Mesenchymal stem cell (in vitro differentiated cells and primary cell): ENCODE measurements around the gene TSPAN11.

ENCODE experiments used
- DNase-seq: peaks from one replicate; pipeline ENCODE4 v3.0.0-alpha.2; 2013
- H2AFZ ChIP-seq: one replicate; pipeline ENCODE4 v1.6.1; 2013; ENCODE audit warnings: low read depth, mild to moderate bottlenecking, control low read depth, inconsistent platforms, low read length, moderate library complexity
- H2AK5ac ChIP-seq: 2 replicates; pipeline ENCODE4 v1.6.1; 2013; ENCODE audit warnings: low read length, moderate library complexity, mild to moderate bottlenecking, inconsistent platforms; ENCODE audit not compliant: severe bottlenecking
- H2BK120ac ChIP-seq: one replicate; pipeline ENCODE4 v1.6.1; 2013; ENCODE audit warnings: low read depth, mild to moderate bottlenecking, inconsistent platforms, low read length, moderate library complexity
- H2BK12ac ChIP-seq, 2 experiments: one replicate each; pipeline ENCODE4 v1.6.1; 2013; ENCODE audit warnings: inconsistent platforms in 2 of 2, low read length in 2 of 2, mild to moderate bottlenecking in 2 of 2, moderate library complexity in 2 of 2, control low read depth in 1 of 2
- H2BK15ac ChIP-seq: one replicate; pipeline ENCODE4 v1.6.1; 2013; ENCODE audit warnings: mild to moderate bottlenecking, low read depth, inconsistent platforms; ENCODE audit not compliant: poor library complexity, severe bottlenecking
- H2BK5ac ChIP-seq: 2 replicates; pipeline ENCODE4 v1.6.1; 2013; ENCODE audit warnings: low read depth, mild to moderate bottlenecking, low read length, control low read depth, inconsistent platforms; ENCODE audit not compliant: poor library complexity, severe bottlenecking
- H3K14ac ChIP-seq, 2 experiments: one replicate each; pipeline ENCODE4 v1.6.1; 2013; ENCODE audit warnings: inconsistent platforms in 2 of 2, low read length in 2 of 2, control low read depth in 1 of 2, mild to moderate bottlenecking in 1 of 2, moderate library complexity in 1 of 2
- H3K18ac ChIP-seq, 2 experiments: one replicate each; pipeline ENCODE4 v1.6.1; 2013; ENCODE audit warnings: inconsistent platforms in 2 of 2, low read length in 2 of 2, control low read depth in 1 of 2, low read depth in 1 of 2, mild to moderate bottlenecking in 1 of 2
- H3K23ac ChIP-seq, 2 experiments: one replicate each; pipeline ENCODE4 v1.6.1; 2013; ENCODE audit warnings: inconsistent platforms in 2 of 2, low read length in 2 of 2, mild to moderate bottlenecking in 2 of 2, moderate library complexity in 2 of 2, control low read depth in 1 of 2
- H3K27ac ChIP-seq: 2 replicates; pipeline ENCODE4 v1.5.1; 2013; ENCODE audit warnings: mild to moderate bottlenecking, moderate library complexity, low read length, control low read depth, inconsistent platforms; ENCODE audit not compliant: poor library complexity, severe bottlenecking
- H3K27me3 ChIP-seq, 2 experiments: 2 replicates each; pipeline versions ENCODE4 v1.6.1 to v1.7.0; 2013; ENCODE audit warnings: low read length in 2 of 2, mild to moderate bottlenecking in 2 of 2, moderate library complexity in 2 of 2, control low read depth in 1 of 2, inconsistent platforms in 1 of 2; ENCODE audit not compliant: control insufficient read depth in 1 of 2, insufficient read depth in 1 of 2
- H3K36me3 ChIP-seq, 2 experiments: 2 replicates each; pipeline versions ENCODE4 v1.6.1 to v1.7.0; 2013; ENCODE audit warnings: low read length in 2 of 2, control low read depth in 1 of 2, inconsistent platforms in 1 of 2, low read depth in 1 of 2, mild to moderate bottlenecking in 1 of 2; ENCODE audit not compliant: insufficient read depth in 2 of 2, control insufficient read depth in 1 of 2
- H3K4ac ChIP-seq, 2 experiments: one replicate each; pipeline ENCODE4 v1.6.1; 2013; ENCODE audit warnings: inconsistent platforms in 2 of 2, low read length in 2 of 2, mild to moderate bottlenecking in 2 of 2, moderate library complexity in 2 of 2, control low read depth in 1 of 2, low read depth in 1 of 2
- H3K4me1 ChIP-seq: 2 replicates; pipeline ENCODE4 v1.6.1; 2013; ENCODE audit warnings: low read depth, low read length, control low read depth; ENCODE audit not compliant: control insufficient read depth, insufficient read depth
- H3K4me2 ChIP-seq: 2 replicates; pipeline ENCODE4 v1.6.1; 2013; ENCODE audit warnings: low read length, mild to moderate bottlenecking, inconsistent platforms; ENCODE audit not compliant: poor library complexity, severe bottlenecking
- H3K4me3 ChIP-seq, 2 experiments: 2 replicates each; pipeline versions ENCODE4 v1.5.1 to v1.7.0; 2013; ENCODE audit warnings: low read length in 2 of 2, mild to moderate bottlenecking in 2 of 2, control low read depth in 1 of 2, low read depth in 1 of 2; ENCODE audit not compliant: insufficient read depth in 1 of 2
- H3K79me1 ChIP-seq: replicated peaks from 2 replicates; pipeline ENCODE4 v1.6.1; 2013; ENCODE audit warnings: mild to moderate bottlenecking, control low read depth, low read length, inconsistent platforms; ENCODE audit not compliant: poor library complexity, severe bottlenecking
- H3K9ac ChIP-seq: 2 replicates; pipeline ENCODE4 v1.7.0; 2013; ENCODE audit warnings: mild to moderate bottlenecking, low read length, moderate library complexity
- H3K9me3 ChIP-seq: 2 replicates; pipeline ENCODE4 v1.7.0; 2013; ENCODE audit warnings: mild to moderate bottlenecking, low read length; ENCODE audit not compliant: control insufficient read depth
- H4K8ac ChIP-seq: one replicate; pipeline ENCODE4 v1.6.1; 2013; ENCODE audit warnings: inconsistent platforms, mild to moderate bottlenecking, low read length, moderate library complexity
- H4K91ac ChIP-seq: one replicate; pipeline ENCODE4 v1.6.1; 2013; ENCODE audit warnings: mild to moderate bottlenecking, low read length, inconsistent platforms
- WGBS: methylation state at CpG from one replicate; pipeline ENCODE4 v1.1.7; 2013; ENCODE audit warnings: mixed read lengths; 5-methylcytosine and 5-hydroxymethylcytosine counted together

The TSPAN11 gene

GRCh38 chr12:30936036-30936435 is 9.5 kb downstream of the TSPAN11 start:
- Histone ChIP-seq H3K27ac (no peak overlapping the region), H4K91ac (no peak overlapping the region), H3K79me1 (no peaks in the 10 kb centered on the region), H3K14ac (no peak overlapping the region), H3K4ac (no peak overlapping the region), H3K9me3 (no peaks in the 10 kb centered on the region), H3K4me3 (no peak overlapping the region), H2BK120ac (no peak overlapping the region), H3K9ac (no peak overlapping the region), H2AFZ (no peak overlapping the region), H3K4me2 (no peak overlapping the region), H3K18ac (no peak overlapping the region), H2BK12ac (no peak overlapping the region), H3K23ac (no peak overlapping the region), H3K36me3 (no peaks in the 10 kb centered on the region), H3K27me3 (peaks cover 26 to 34% of the 10 kb centered on the region in 2 experiments), H2BK15ac (no peak overlapping the region), H4K8ac (no peak overlapping the region), H2BK5ac (no peak overlapping the region), H3K4me1 (no peaks in the 10 kb centered on the region), H2AK5ac (no peak overlapping the region)
- WGBS: 50% methylated on average over 1 of the region's 2 CpGs
- no peak for DNase-seq

- Histone ChIP-seq H3K9ac (no peak overlapping the region), H3K27me3 (peaks cover 19 to 40% of the 10 kb centered on the region in 2 experiments), H3K4me1 (no peaks in the 10 kb centered on the region), H4K91ac (no peak overlapping the region), H3K23ac (no peak overlapping the region), H2AK5ac (no peak overlapping the region), H2BK120ac (no peak overlapping the region), H3K4ac (no peak overlapping the region), H2BK15ac (no peak overlapping the region), H4K8ac (no peak overlapping the region), H2BK5ac (no peak overlapping the region), H3K27ac (no peak overlapping the region), H3K18ac (no peak overlapping the region), H3K79me1 (no peaks in the 10 kb centered on the region), H3K36me3 (no peaks in the 10 kb centered on the region), H2AFZ (no peak overlapping the region), H3K14ac (no peak overlapping the region), H3K4me3 (no peak overlapping the region), H2BK12ac (no peak overlapping the region), H3K4me2 (no peak overlapping the region), H3K9me3 (no peaks in the 10 kb centered on the region)
- no peak for DNase-seq
- WGBS: 92% methylated on average over 4 of the region's 4 CpGs
Observed at GRCh38 chr12:30939234-30939633, 12.7 kb downstream of the TSPAN11 start.

GRCh38 chr12:30942486-30942885 is 15.9 kb downstream of the TSPAN11 start:
- Histone ChIP-seq H3K36me3 (peaks cover 0 to 2% of the 10 kb centered on the region in 2 experiments), H3K4me2 (no peak overlapping the region), H3K14ac (no peak overlapping the region), H2BK12ac (no peak overlapping the region), H3K27me3 (peaks cover 11 to 35% of the 10 kb centered on the region in 2 experiments), H4K8ac (no peak overlapping the region), H3K18ac (no peak overlapping the region), H2AFZ (no peak overlapping the region), H2BK15ac (no peak overlapping the region), H4K91ac (no peak overlapping the region), H2AK5ac (no peak overlapping the region), H3K4me3 (no peak overlapping the region), H3K4ac (no peak overlapping the region), H3K27ac (no peak overlapping the region), H3K79me1 (no peaks in the 10 kb centered on the region), H3K9ac (no peak overlapping the region), H3K4me1 (no peaks in the 10 kb centered on the region), H3K23ac (no peak overlapping the region), H2BK5ac (no peak overlapping the region), H2BK120ac (no peak overlapping the region), H3K9me3 (no peaks in the 10 kb centered on the region)
- DNase-seq: no peak
- WGBS: 72% methylated on average over 1 of the region's 1 CpG

- H2BK15ac ChIP-seq: no peak overlapping the region
- H3K9ac ChIP-seq: no peak overlapping the region
- WGBS: 78% methylated on average over 7 of the region's 7 CpGs
- H3K27ac ChIP-seq: no peak overlapping the region
- no peaks in the 10 kb centered on the region for H3K79me1 ChIP-seq
- H3K4me1 ChIP-seq: no peaks in the 10 kb centered on the region
- no peak overlapping the region for H3K4me2 ChIP-seq
- no peak overlapping the region for H4K8ac ChIP-seq
- H3K4ac ChIP-seq: no peak overlapping the region
- no peak overlapping the region for H2AK5ac ChIP-seq
- no peak overlapping the region for H4K91ac ChIP-seq
- no peak overlapping the region for H2AFZ ChIP-seq
- no peak overlapping the region for H2BK120ac ChIP-seq
- no peak overlapping the region for H2BK12ac ChIP-seq
- no peaks in the 10 kb centered on the region for H3K9me3 ChIP-seq
- no peak overlapping the region for H3K18ac ChIP-seq
- H3K23ac ChIP-seq: no peak overlapping the region
- H3K14ac ChIP-seq: no peak overlapping the region
- no peak overlapping the region for H2BK5ac ChIP-seq
- H3K36me3 ChIP-seq: peaks cover 0 to 2% of the 10 kb centered on the region in 2 experiments
- H3K27me3 ChIP-seq: peaks cover 7 to 30% of the 10 kb centered on the region in 2 experiments
- DNase-seq: no peak
- no peak overlapping the region for H3K4me3 ChIP-seq
Observed at GRCh38 chr12:30942936-30943335, 16.4 kb downstream of the TSPAN11 start.
